ENCODE results near the gene ERFE. TPM values are rescaled to one million over a fixed set of nuclear protein-coding genes. Genes with fewer than 3 reads are reported as not detected.
"Not testable (repeated sequence)": the region's sequence is repeated elsewhere in the genome, so short reads cannot be mapped to it uniquely, and the experiment has no call there.

The ERFE gene
- total RNA-seq, 2 experiments from 2014 or later = 0.42 TPM; not detected in 1

- DNase-seq = no peak
- Mint-ChIP-seq H3K36me3 (peaks cover 12% of the 10 kb centered on the region), H3K9me3 (no peaks in the 10 kb centered on the region), H3K4me1 (peaks cover 2% of the 10 kb centered on the region), H3K27me3 (peaks cover 11% of the 10 kb centered on the region), H3K27ac (no peak overlapping the region), H3K4me3 (no peak overlapping the region)
- POLR2A ChIA-PET = no interaction called here
- ATAC-seq (ENCODE audit: low read depth) = no peak
These were observed 10.4 kb downstream of the ERFE start for GRCh38 chr2:238169048-238169707.

- peaks cover 2% of the 10 kb centered on the region for H3K4me1 Mint-ChIP-seq
- H3K9me3 Mint-ChIP-seq = no peaks in the 10 kb centered on the region
- no peak for ATAC-seq (ENCODE audit: low read depth)
- no peak overlapping the region for H3K4me3 Mint-ChIP-seq
- no peak for DNase-seq
- H3K27ac Mint-ChIP-seq = no peak overlapping the region
- POLR2A ChIA-PET = no interaction called here
- H3K36me3 Mint-ChIP-seq = peaks cover 12% of the 10 kb centered on the region
- H3K27me3 Mint-ChIP-seq = peaks cover 5% of the 10 kb centered on the region
These were observed 11.0 kb downstream of the ERFE start for GRCh38 chr2:238169708-238170251.

- POLR2A ChIA-PET = no interaction called here
- no peak for DNase-seq
- H3K27me3 Mint-ChIP-seq = no peaks in the 10 kb centered on the region
- no peak overlapping the region for H3K4me3 Mint-ChIP-seq
- no peak overlapping the region for H3K27ac Mint-ChIP-seq
- peaks cover 12% of the 10 kb centered on the region for H3K36me3 Mint-ChIP-seq
- no peaks in the 10 kb centered on the region for H3K9me3 Mint-ChIP-seq
- no peak for ATAC-seq (ENCODE audit: low read depth)
- H3K4me1 Mint-ChIP-seq = peaks cover 2% of the 10 kb centered on the region
These were observed 11.8 kb downstream of the ERFE start for GRCh38 chr2:238170386-238171071.

- H3K4me1 Mint-ChIP-seq; DNase-seq; H3K27me3 Mint-ChIP-seq; POLR2A ChIA-PET; H3K27ac Mint-ChIP-seq; ATAC-seq (ENCODE audit: low read depth); H3K4me3 Mint-ChIP-seq; H3K9me3 Mint-ChIP-seq: not testable (repeated sequence)
- H3K36me3 Mint-ChIP-seq = peaks cover 12% of the 10 kb centered on the region
These were observed 12.3 kb downstream of the ERFE start for GRCh38 chr2:238171072-238171431.

- H3K27me3 Mint-ChIP-seq = no peaks in the 10 kb centered on the region
- H3K36me3 Mint-ChIP-seq = peaks cover 16% of the 10 kb centered on the region
- no peak for ATAC-seq (ENCODE audit: low read depth)
- H3K4me3 Mint-ChIP-seq = no peak overlapping the region
- no peaks in the 10 kb centered on the region for H3K9me3 Mint-ChIP-seq
- peaks cover 2% of the 10 kb centered on the region for H3K4me1 Mint-ChIP-seq
- no peak overlapping the region for H3K27ac Mint-ChIP-seq
- POLR2A ChIA-PET = interaction anchor here (0.5 kb wide), 1 partner anchor 431 kb away, joined by 3 read pairs; no protein-coding TSS in a partner anchor
- DNase-seq = no peak
These were observed 12.9 kb downstream of the ERFE start for GRCh38 chr2:238171575-238172187.

- Mint-ChIP-seq H3K9me3 (no peaks in the 10 kb centered on the region), H3K4me1 (peaks cover 2% of the 10 kb centered on the region), H3K4me3 (no peak overlapping the region), H3K27me3 (no peaks in the 10 kb centered on the region), H3K27ac (no peak overlapping the region), H3K36me3 (peaks cover 18% of the 10 kb centered on the region)
- POLR2A ChIA-PET = no interaction called here
- DNase-seq (no peak), ATAC-seq (ENCODE audit: low read depth) (no peak)
These were observed 13.7 kb downstream of the ERFE start for GRCh38 chr2:238172439-238172838.

- Mint-ChIP-seq H3K9me3 (no peaks in the 10 kb centered on the region), H3K27me3 (no peaks in the 10 kb centered on the region), H3K27ac (peak overlapping the region; percentile 27), H3K4me1 (peaks cover 2% of the 10 kb centered on the region), H3K36me3 (peaks cover 20% of the 10 kb centered on the region), H3K4me3 (no peak overlapping the region)
- DNase-seq (no peak), ATAC-seq (ENCODE audit: low read depth) (peak; percentile 17)
- POLR2A ChIA-PET = no interaction called here
These were observed 14.9 kb downstream of the ERFE start for GRCh38 chr2:238173692-238174091.

GRCh38 chr2:238174291-238174690, 15.5 kb downstream of the ERFE start:
- Mint-ChIP-seq H3K36me3 (peaks cover 25% of the 10 kb centered on the region), H3K27me3 (no peaks in the 10 kb centered on the region), H3K27ac (no peak overlapping the region), H3K9me3 (no peaks in the 10 kb centered on the region), H3K4me3 (no peak overlapping the region), H3K4me1 (peaks cover 2% of the 10 kb centered on the region)
- POLR2A ChIA-PET = no interaction called here
- ATAC-seq (ENCODE audit: low read depth) = no peak
- no peak for DNase-seq

GRCh38 chr2:238174701-238175100, 15.9 kb downstream of the ERFE start:
- H3K4me3 Mint-ChIP-seq = no peak overlapping the region
- DNase-seq (no peak), ATAC-seq (ENCODE audit: low read depth) (no peak)
- peaks cover 2% of the 10 kb centered on the region for H3K4me1 Mint-ChIP-seq
- H3K36me3 Mint-ChIP-seq = peaks cover 28% of the 10 kb centered on the region
- POLR2A ChIA-PET = no interaction called here
- H3K27me3 Mint-ChIP-seq = no peaks in the 10 kb centered on the region
- H3K9me3 Mint-ChIP-seq = no peaks in the 10 kb centered on the region
- no peak overlapping the region for H3K27ac Mint-ChIP-seq

- H3K36me3 Mint-ChIP-seq = peaks cover 27% of the 10 kb centered on the region
These were observed 17.8 kb downstream of the ERFE start for GRCh38 chr2:238176613-238177012.

GRCh38 chr2:238180554-238180953, 21.8 kb downstream of the ERFE start:
- no peak overlapping the region for H3K27ac Mint-ChIP-seq
- H3K9me3 Mint-ChIP-seq = no peaks in the 10 kb centered on the region
- POLR2A ChIA-PET = no interaction called here

More at GRCh38 chr2:238176613-238177012, 17.8 kb downstream of the ERFE start:
- peaks cover 2% of the 10 kb centered on the region for H3K4me1 Mint-ChIP-seq
- H3K27ac Mint-ChIP-seq = peak overlapping the region; percentile 55
- ATAC-seq (ENCODE audit: low read depth) = no peak
- POLR2A ChIA-PET = interaction anchor here (0.7 to 1.2 kb wide), 2 partner anchors 13 to 278 kb away, joined by 3 to 5 read pairs; no protein-coding TSS in a partner anchor
- DNase-seq = no peak
- no peaks in the 10 kb centered on the region for H3K27me3 Mint-ChIP-seq
- H3K9me3 Mint-ChIP-seq = no peaks in the 10 kb centered on the region
- H3K4me3 Mint-ChIP-seq = no peak overlapping the region

GRCh38 chr2:238182362-238182761, 23.6 kb downstream of the ERFE start:
- Mint-ChIP-seq H3K27ac (no peak overlapping the region), H3K36me3 (peaks cover 32% of the 10 kb centered on the region), H3K27me3 (no peaks in the 10 kb centered on the region), H3K9me3 (no peaks in the 10 kb centered on the region), H3K4me3 (no peak overlapping the region), H3K4me1 (no peaks in the 10 kb centered on the region)
- POLR2A ChIA-PET = no interaction called here
- DNase-seq = no peak
- no peak for ATAC-seq (ENCODE audit: low read depth)

More at GRCh38 chr2:238180554-238180953, 21.8 kb downstream of the ERFE start:
- Mint-ChIP-seq H3K4me1 (no peaks in the 10 kb centered on the region), H3K27me3 (no peaks in the 10 kb centered on the region), H3K4me3 (no peak overlapping the region), H3K36me3 (peaks cover 30% of the 10 kb centered on the region)
- no peak for DNase-seq
- ATAC-seq (ENCODE audit: low read depth) = no peak

- Mint-ChIP-seq H3K9me3 (no peaks in the 10 kb centered on the region), H3K27ac (no peak overlapping the region), H3K36me3 (peaks cover 36% of the 10 kb centered on the region), H3K4me3 (no peak overlapping the region), H3K4me1 (no peaks in the 10 kb centered on the region), H3K27me3 (no peaks in the 10 kb centered on the region)
- DNase-seq (no peak), ATAC-seq (ENCODE audit: low read depth) (no peak)
- POLR2A ChIA-PET = no interaction called here
These were observed 25.1 kb downstream of the ERFE start for GRCh38 chr2:238183821-238184220.
